Measurements from ENCODE around the gene ADPRS.

DNA sequence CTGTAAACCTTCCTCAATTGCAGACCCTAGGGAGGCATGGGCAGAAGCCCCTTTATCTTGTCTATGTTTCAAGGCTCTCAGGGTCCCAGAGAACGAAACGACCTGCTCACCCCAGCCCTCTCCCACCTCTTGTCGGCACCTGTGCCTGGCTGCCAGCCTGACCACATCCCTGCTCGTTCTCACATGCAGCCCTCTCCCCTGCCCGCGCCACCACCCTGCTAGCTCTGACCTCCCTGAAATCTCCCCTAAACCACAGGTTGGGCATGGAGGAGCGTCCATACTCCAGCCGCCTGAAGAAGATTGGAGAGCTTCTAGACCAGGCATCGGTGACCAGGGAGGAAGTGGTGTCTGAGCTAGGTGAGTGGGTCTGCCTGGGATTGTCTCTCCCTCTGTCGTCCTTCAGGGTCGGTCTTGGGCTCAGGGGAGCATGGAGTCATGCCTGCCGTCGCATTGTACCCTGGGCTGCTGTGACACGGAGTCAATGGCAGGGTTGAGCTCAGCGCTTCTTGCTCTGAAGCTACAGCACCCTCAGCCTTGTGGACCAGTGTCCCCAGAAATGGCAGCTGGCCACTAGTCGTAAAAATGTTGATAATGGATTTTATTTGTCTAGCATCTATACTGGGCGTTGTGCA is 3.6 kb downstream of the ADPRS start:
- TF ChIP-seq POLR2A (IDR thresholded peaks at IDR 0.05) (no peak), EP300 (IDR thresholded peaks at IDR 0.05) (no peak), POLR2AphosphoS5 (IDR thresholded peaks at IDR 0.05) (no peak)
- TF ChIP-seq, protein P1, sequence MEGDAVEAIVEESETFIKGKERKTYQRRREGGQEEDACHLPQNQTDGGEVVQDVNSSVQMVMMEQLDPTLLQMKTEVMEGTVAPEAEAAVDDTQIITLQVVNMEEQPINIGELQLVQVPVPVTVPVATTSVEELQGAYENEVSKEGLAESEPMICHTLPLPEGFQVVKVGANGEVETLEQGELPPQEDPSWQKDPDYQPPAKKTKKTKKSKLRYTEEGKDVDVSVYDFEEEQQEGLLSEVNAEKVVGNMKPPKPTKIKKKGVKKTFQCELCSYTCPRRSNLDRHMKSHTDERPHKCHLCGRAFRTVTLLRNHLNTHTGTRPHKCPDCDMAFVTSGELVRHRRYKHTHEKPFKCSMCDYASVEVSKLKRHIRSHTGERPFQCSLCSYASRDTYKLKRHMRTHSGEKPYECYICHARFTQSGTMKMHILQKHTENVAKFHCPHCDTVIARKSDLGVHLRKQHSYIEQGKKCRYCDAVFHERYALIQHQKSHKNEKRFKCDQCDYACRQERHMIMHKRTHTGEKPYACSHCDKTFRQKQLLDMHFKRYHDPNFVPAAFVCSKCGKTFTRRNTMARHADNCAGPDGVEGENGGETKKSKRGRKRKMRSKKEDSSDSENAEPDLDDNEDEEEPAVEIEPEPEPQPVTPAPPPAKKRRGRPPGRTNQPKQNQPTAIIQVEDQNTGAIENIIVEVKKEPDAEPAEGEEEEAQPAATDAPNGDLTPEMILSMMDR (IDR thresholded peaks at IDR 0.05) = no peak

All from suprapubic skin (tissue), 4 donors.